ENCODE data around the gene NOXO1. TPM values are rescaled to one million over a fixed set of nuclear protein-coding genes. Genes with fewer than 3 reads are reported as not detected.
"Not testable (repeated sequence)": the region's sequence is repeated elsewhere in the genome, so short reads cannot be mapped to it uniquely, and the experiment has no call there.

Gene NOXO1
- total RNA-seq, 1 donor from 2014 or later = 1.2 TPM

- H3K9me3 ChIP-seq = no peaks in the 10 kb centered on the region
- intact Hi-C loops (cut with DNase I) = no loop called here
- H3K27ac ChIP-seq = no peak within 1 kb of the TSS
- H3K4me3 ChIP-seq = peak within 1 kb of the TSS in 1 of 2 donors; percentile 24
- peaks cover 36% of the 10 kb centered on the region for H3K4me1 ChIP-seq
- no peak for DNase-seq (ENCODE audit: extremely low spot score in 2 of 2)
- H3K36me3 ChIP-seq = no peaks in the 10 kb centered on the region
- peaks cover 11% of the 10 kb centered on the region for H3K27me3 ChIP-seq
- TF ChIP-seq POLR2AphosphoS5 (IDR thresholded peaks at IDR 0.05; ENCODE audit: insufficient read depth in 1 of 2, low read depth in 1 of 2) = no peak
- TF ChIP-seq, protein P1, sequence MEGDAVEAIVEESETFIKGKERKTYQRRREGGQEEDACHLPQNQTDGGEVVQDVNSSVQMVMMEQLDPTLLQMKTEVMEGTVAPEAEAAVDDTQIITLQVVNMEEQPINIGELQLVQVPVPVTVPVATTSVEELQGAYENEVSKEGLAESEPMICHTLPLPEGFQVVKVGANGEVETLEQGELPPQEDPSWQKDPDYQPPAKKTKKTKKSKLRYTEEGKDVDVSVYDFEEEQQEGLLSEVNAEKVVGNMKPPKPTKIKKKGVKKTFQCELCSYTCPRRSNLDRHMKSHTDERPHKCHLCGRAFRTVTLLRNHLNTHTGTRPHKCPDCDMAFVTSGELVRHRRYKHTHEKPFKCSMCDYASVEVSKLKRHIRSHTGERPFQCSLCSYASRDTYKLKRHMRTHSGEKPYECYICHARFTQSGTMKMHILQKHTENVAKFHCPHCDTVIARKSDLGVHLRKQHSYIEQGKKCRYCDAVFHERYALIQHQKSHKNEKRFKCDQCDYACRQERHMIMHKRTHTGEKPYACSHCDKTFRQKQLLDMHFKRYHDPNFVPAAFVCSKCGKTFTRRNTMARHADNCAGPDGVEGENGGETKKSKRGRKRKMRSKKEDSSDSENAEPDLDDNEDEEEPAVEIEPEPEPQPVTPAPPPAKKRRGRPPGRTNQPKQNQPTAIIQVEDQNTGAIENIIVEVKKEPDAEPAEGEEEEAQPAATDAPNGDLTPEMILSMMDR (IDR thresholded peaks at IDR 0.05) = no peak
Observed at GRCh38 chr16:2019518-2019920, 38.2 kb upstream of the NOXO1 start, which contains the start of gene NPW. Gene NPW (plus strand): TSS chr16:2019785.

- peaks cover 11% of the 10 kb centered on the region for H3K27me3 ChIP-seq
- H3K36me3 ChIP-seq = no peaks in the 10 kb centered on the region
- H3K4me1 ChIP-seq = peaks cover 16% of the 10 kb centered on the region
- H3K9me3 ChIP-seq = no peaks in the 10 kb centered on the region
- H3K27ac ChIP-seq = no peak overlapping the region
- H3K4me3 ChIP-seq = no peak overlapping the region
- DNase-seq (ENCODE audit: extremely low spot score in 2 of 2) = no peak
- no peak for TF ChIP-seq POLR2A (IDR thresholded peaks at IDR 0.05)
- TF ChIP-seq, protein P1 (IDR thresholded peaks at IDR 0.05) = no peak
- TF ChIP-seq POLR2AphosphoS5 (IDR thresholded peaks at IDR 0.05; ENCODE audit: insufficient read depth in 1 of 2, low read depth in 1 of 2) = no peak
- intact Hi-C loops (cut with DNase I) = no loop called here
Observed at GRCh38 chr16:2016407-2016922, 35.2 kb upstream of the NOXO1 start.

DNA sequence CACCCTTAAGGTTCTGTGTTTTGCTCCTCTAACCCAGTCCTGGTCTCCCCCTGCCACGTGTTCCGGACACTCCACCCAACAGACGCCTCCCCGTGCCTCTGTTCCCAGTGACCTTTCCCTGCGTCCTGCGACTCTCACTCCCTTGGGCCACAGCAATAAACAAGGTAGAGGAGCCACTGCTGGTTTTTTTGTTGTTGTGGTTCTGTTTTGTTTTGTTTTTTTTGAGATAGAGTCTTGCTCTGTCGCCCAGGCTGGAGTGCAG lies 34.6 kb upstream of the NOXO1 start:
- intact Hi-C loops (cut with DNase I) = no loop called here
- peaks cover 11% of the 10 kb centered on the region for H3K27me3 ChIP-seq
- H3K4me3 ChIP-seq = no peak overlapping the region

GRCh38 chr16:2015117-2015946 lies 34.1 kb upstream of the NOXO1 start:
- no peak overlapping the region for H3K4me3 ChIP-seq
- DNase-seq (ENCODE audit: extremely low spot score in 2 of 2) = no peak
- no peaks in the 10 kb centered on the region for H3K36me3 ChIP-seq
- TF ChIP-seq POLR2A (IDR thresholded peaks at IDR 0.05) (no peak), POLR2AphosphoS5 (IDR thresholded peaks at IDR 0.05; ENCODE audit: insufficient read depth in 1 of 2, low read depth in 1 of 2) (peak; percentile 22 to 87)
- H3K4me1 ChIP-seq = peaks cover 15% of the 10 kb centered on the region
- no peaks in the 10 kb centered on the region for H3K9me3 ChIP-seq
- peaks cover 9% of the 10 kb centered on the region for H3K27me3 ChIP-seq
- intact Hi-C loops (cut with DNase I) = no loop called here
- H3K27ac ChIP-seq = peak overlapping the region; percentile 16

More for the DNA sequence above, 34.6 kb upstream of the NOXO1 start:
- Histone ChIP-seq H3K36me3 (no peaks in the 10 kb centered on the region), H3K9me3 (no peaks in the 10 kb centered on the region), H3K27ac (no peak overlapping the region), H3K4me1 (peaks cover 16% of the 10 kb centered on the region)
- TF ChIP-seq POLR2AphosphoS5 (IDR thresholded peaks at IDR 0.05; ENCODE audit: insufficient read depth in 1 of 2, low read depth in 1 of 2) (no peak), POLR2A (IDR thresholded peaks at IDR 0.05) (no peak)
- TF ChIP-seq, protein P1 (IDR thresholded peaks at IDR 0.05) = no peak
- DNase-seq (ENCODE audit: extremely low spot score in 2 of 2) = no peak

- H3K4me1 ChIP-seq = peaks cover 15% of the 10 kb centered on the region
- no peak for TF ChIP-seq POLR2AphosphoS5 (IDR thresholded peaks at IDR 0.05; ENCODE audit: insufficient read depth in 1 of 2, low read depth in 1 of 2)
- TF ChIP-seq, protein P1 (IDR thresholded peaks at IDR 0.05) = no peak
- no peak for TF ChIP-seq POLR2A (IDR thresholded peaks at IDR 0.05)
- no peaks in the 10 kb centered on the region for H3K36me3 ChIP-seq
- no peak for DNase-seq (ENCODE audit: extremely low spot score in 2 of 2)
- H3K4me3 ChIP-seq = no peak overlapping the region
- no peaks in the 10 kb centered on the region for H3K9me3 ChIP-seq
- intact Hi-C loops (cut with DNase I) = no loop called here
- H3K27me3 ChIP-seq = no peaks in the 10 kb centered on the region
- H3K27ac ChIP-seq = no peak overlapping the region
Observed at GRCh38 chr16:2013527-2013926, 32.3 kb upstream of the NOXO1 start.

DNA sequence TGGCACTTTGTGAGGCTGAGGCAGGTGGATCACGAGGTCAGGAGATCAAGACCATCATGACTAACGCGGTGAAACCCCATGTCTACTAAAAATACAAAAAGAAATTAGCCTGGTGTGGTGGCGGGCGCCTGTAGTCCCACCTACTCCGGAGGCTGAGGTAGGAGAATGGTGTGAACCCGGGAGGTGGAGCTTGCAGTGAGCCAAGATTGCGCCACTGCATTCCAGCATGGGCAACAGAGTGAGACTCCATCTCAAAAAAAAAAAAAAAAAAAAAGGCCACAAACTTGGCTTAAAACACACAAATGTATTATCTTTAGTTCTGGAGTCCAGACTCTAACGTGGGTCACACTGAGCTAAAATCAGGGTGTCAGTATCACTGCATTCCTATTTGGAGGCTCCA lies 30.5 kb upstream of the NOXO1 start:
- H3K4me3 ChIP-seq; H3K36me3 ChIP-seq; intact Hi-C loops (cut with DNase I); H3K27me3 ChIP-seq; H3K27ac ChIP-seq; H3K9me3 ChIP-seq; DNase-seq (ENCODE audit: extremely low spot score in 2 of 2): not testable (repeated sequence)
- peaks cover 33% of the 10 kb centered on the region for H3K4me1 ChIP-seq
